ENCODE data around the gene NDEL1.

NDEL1 gene

DNA sequence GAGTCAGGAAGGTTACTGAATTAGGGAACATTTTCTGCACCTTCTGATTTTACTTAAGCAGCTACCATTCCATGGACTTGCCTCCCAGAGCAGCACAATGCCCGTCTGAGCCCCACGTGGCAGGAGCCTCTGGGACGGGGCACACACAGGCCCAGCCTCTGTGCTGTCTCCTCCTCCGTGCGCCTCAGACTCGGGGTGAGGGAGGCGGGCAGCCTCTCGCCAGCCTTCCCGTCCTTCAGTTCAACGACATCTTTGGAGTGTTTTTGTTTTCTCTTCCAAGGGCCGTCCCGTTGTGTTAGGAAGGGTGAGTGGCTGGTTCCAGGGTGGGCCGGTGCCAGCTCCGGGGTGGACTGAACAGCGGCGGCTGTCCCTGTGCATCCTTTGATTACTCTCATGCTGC is 31.8 kb downstream of the NDEL1 start:
- ATAC-seq = no peak
- TF ChIP-seq ZNF8 (CRISPR knock-in tag; IDR thresholded peaks at IDR 0.05) (no peak), SNAI2 (CRISPR knock-in tag; IDR thresholded peaks at IDR 0.05) (no peak), RARB (CRISPR knock-in tag; IDR thresholded peaks at IDR 0.05) (no peak), TOX (CRISPR knock-in tag; IDR thresholded peaks at IDR 0.05; ENCODE audit: borderline replicate concordance) (no peak), ZFP30 (CRISPR knock-in tag; IDR thresholded peaks at IDR 0.05) (no peak), TCF4 (CRISPR knock-in tag; IDR thresholded peaks at IDR 0.05; ENCODE audit: borderline replicate concordance) (no peak), PPARA (CRISPR knock-in tag; IDR thresholded peaks at IDR 0.05; ENCODE audit: borderline replicate concordance) (no peak), PATZ1 (CRISPR knock-in tag; IDR thresholded peaks at IDR 0.05; ENCODE audit: borderline replicate concordance) (no peak), ZNF70 (CRISPR knock-in tag; IDR thresholded peaks at IDR 0.05) (no peak), ESRRG (CRISPR knock-in tag; IDR thresholded peaks at IDR 0.05) (no peak), ISL1 (CRISPR knock-in tag; IDR thresholded peaks at IDR 0.05) (no peak), BACH2 (CRISPR knock-in tag; IDR thresholded peaks at IDR 0.05; ENCODE audit: borderline replicate concordance) (no peak), ARNTL (CRISPR knock-in tag; IDR thresholded peaks at IDR 0.05; ENCODE audit: borderline replicate concordance, low read depth) (no peak)
- TF ChIP-seq, protein P1, sequence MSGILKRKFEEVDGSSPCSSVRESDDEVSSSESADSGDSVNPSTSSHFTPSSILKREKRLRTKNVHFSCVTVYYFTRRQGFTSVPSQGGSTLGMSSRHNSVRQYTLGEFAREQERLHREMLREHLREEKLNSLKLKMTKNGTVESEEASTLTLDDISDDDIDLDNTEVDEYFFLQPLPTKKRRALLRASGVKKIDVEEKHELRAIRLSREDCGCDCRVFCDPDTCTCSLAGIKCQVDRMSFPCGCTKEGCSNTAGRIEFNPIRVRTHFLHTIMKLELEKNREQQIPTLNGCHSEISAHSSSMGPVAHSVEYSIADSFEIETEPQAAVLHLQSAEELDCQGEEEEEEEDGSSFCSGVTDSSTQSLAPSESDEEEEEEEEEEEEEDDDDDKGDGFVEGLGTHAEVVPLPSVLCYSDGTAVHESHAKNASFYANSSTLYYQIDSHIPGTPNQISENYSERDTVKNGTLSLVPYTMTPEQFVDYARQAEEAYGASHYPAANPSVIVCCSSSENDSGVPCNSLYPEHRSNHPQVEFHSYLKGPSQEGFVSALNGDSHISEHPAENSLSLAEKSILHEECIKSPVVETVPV (CRISPR knock-in tag; IDR thresholded peaks at IDR 0.05) = no peak

DNA sequence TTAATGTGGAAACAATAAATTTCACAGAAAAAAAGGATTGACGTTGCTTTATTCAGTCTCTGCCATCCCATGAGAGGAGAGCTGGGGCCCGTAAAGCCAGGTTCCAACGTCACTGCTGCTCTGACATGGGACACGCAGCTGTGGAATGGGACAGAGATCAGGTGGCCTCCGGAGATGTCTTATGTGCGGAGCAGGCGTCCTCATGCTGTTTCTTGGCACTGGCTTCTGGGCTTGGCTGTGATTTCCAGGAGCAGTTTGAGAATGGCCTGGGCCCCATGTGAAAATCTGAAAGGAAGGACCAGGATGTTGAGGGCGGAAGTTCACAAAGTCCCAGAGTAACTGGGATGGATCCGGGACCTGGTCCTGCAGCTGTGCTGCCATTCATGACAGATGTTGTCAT is 32.4 kb downstream of the NDEL1 start:
- no peak for ATAC-seq
- TF ChIP-seq SNAI2 (CRISPR knock-in tag; IDR thresholded peaks at IDR 0.05) (no peak), ESRRG (CRISPR knock-in tag; IDR thresholded peaks at IDR 0.05) (no peak), CSDC2 (CRISPR knock-in tag; IDR thresholded peaks at IDR 0.05) (no peak), ZNF70 (CRISPR knock-in tag; IDR thresholded peaks at IDR 0.05) (no peak)

GRCh38 chr17:8468980-8469379 is 33.3 kb downstream of the NDEL1 start:
- no peak for ATAC-seq

More at GRCh38 chr17:8468980-8469379, 33.3 kb downstream of the NDEL1 start:
- TF ChIP-seq ISL1 (CRISPR knock-in tag; IDR thresholded peaks at IDR 0.05) (no peak), ZNF565 (CRISPR knock-in tag; conservative IDR thresholded peaks at IDR 0.05; ENCODE audit: low read depth) (no peak), SNAI2 (CRISPR knock-in tag; IDR thresholded peaks at IDR 0.05) (no peak), CREB5 (CRISPR knock-in tag; IDR thresholded peaks at IDR 0.05; ENCODE audit: low read depth) (no peak), OSR1 (CRISPR knock-in tag; IDR thresholded peaks at IDR 0.05) (no peak), BACH2 (CRISPR knock-in tag; IDR thresholded peaks at IDR 0.05; ENCODE audit: borderline replicate concordance) (no peak), ARNTL (CRISPR knock-in tag; IDR thresholded peaks at IDR 0.05; ENCODE audit: borderline replicate concordance, low read depth) (no peak), GLIS3 (CRISPR knock-in tag; IDR thresholded peaks at IDR 0.05) (no peak), TOX (CRISPR knock-in tag; IDR thresholded peaks at IDR 0.05; ENCODE audit: borderline replicate concordance) (no peak), ZFP30 (CRISPR knock-in tag; IDR thresholded peaks at IDR 0.05) (no peak), RARB (CRISPR knock-in tag; IDR thresholded peaks at IDR 0.05) (no peak), ZFP3 (CRISPR knock-in tag; IDR thresholded peaks at IDR 0.05) (no peak), PATZ1 (CRISPR knock-in tag; IDR thresholded peaks at IDR 0.05; ENCODE audit: borderline replicate concordance) (no peak), PPARA (CRISPR knock-in tag; IDR thresholded peaks at IDR 0.05; ENCODE audit: borderline replicate concordance) (no peak), ZNF8 (CRISPR knock-in tag; IDR thresholded peaks at IDR 0.05) (no peak)

All from SK-N-SH treated with all-trans-retinoic acid at 6 μM for 48 hours (cell line).